Measurements from ENCODE around the gene PEPD. TPM values are rescaled to one million over a fixed set of nuclear protein-coding genes. Genes with fewer than 3 reads are reported as not detected.

The PEPD gene
- total RNA-seq, 4 donors from 2014 or later: 58.9 to 81.0 (median 70.7) TPM

- intact Hi-C loops (cut with DNase I; ENCODE audit: low total_unique reads): no loop called here
- DNase-seq (ENCODE audit: low spot score in 2 of 2): no peak
- TF ChIP-seq CTCF (IDR thresholded peaks at IDR 0.05) (no peak), POLR2A (IDR thresholded peaks at IDR 0.05) (no peak)
- 85 to 88% methylated on average over 11 of the region's 11 CpGs for WGBS, 2 donors
- no peak overlapping the region for H3K4me3 ChIP-seq (ENCODE audit: low read depth, poor library complexity, severe bottlenecking)
These were observed 11.0 kb downstream of the PEPD start for GRCh38 chr19:33510462-33511194.

- no peak for DNase-seq (ENCODE audit: low spot score in 2 of 2)
- no peak overlapping the region for H3K4me3 ChIP-seq (ENCODE audit: low read depth, poor library complexity, severe bottlenecking)
- TF ChIP-seq POLR2A (IDR thresholded peaks at IDR 0.05) (no peak), CTCF (IDR thresholded peaks at IDR 0.05) (no peak)
- intact Hi-C loops (cut with DNase I; ENCODE audit: low total_unique reads): no loop called here
- WGBS, 2 donors: 56 to 71% methylated on average over 11 to 14 of the region's 15 CpGs
These were observed 11.8 kb downstream of the PEPD start for GRCh38 chr19:33509774-33510173.

GRCh38 chr19:33508941-33509614 is 12.5 kb downstream of the PEPD start:
- TF ChIP-seq CTCF (IDR thresholded peaks at IDR 0.05): no peak
- no peak for TF ChIP-seq POLR2A (IDR thresholded peaks at IDR 0.05)
- no peak overlapping the region for H3K4me3 ChIP-seq (ENCODE audit: low read depth, poor library complexity, severe bottlenecking)
- DNase-seq (ENCODE audit: low spot score in 2 of 2): no peak
- 65 to 85% methylated on average over 12 of the region's 12 CpGs for WGBS, 2 donors
- intact Hi-C loops (cut with DNase I; ENCODE audit: low total_unique reads): no loop called here

- no peak for TF ChIP-seq CTCF (IDR thresholded peaks at IDR 0.05)
- no peak for TF ChIP-seq POLR2A (IDR thresholded peaks at IDR 0.05)
- H3K4me3 ChIP-seq (ENCODE audit: low read depth, poor library complexity, severe bottlenecking): no peak overlapping the region
- WGBS, 2 donors: 84 to 93% methylated on average over 9 to 11 of the region's 12 CpGs
- intact Hi-C loops (cut with DNase I; ENCODE audit: low total_unique reads): no loop called here
- no peak for DNase-seq (ENCODE audit: low spot score in 2 of 2)
These were observed 13.2 kb downstream of the PEPD start for GRCh38 chr19:33508431-33508830.

DNA sequence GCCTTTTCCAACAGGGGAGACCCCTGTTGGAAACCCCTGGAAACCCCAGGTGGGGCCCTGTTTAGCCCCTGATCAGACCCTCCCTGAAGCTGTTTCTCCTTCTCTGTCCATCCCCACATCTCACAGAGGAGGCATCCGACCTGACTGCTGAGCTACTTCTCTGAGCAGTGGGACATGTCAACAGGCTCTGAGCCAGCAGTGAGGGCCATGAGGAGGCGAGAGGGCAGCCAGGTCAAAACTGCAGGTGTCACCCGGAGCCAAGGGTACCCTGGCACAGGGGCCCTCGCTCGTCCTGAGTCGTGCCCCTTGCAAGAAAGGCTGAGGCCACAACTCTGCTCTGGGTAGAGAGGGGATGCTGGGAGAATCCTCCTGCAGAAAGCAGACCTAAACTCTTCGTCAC is 13.6 kb downstream of the PEPD start:
- no peak for DNase-seq (ENCODE audit: low spot score in 2 of 2)
- 92 to 95% methylated on average over 3 to 6 of the region's 7 CpGs for WGBS, 2 donors
- intact Hi-C loops (cut with DNase I; ENCODE audit: low total_unique reads): no loop called here

More for the DNA sequence above, 13.6 kb downstream of the PEPD start:
- no peak overlapping the region for H3K4me3 ChIP-seq (ENCODE audit: low read depth, poor library complexity, severe bottlenecking)
- TF ChIP-seq CTCF (IDR thresholded peaks at IDR 0.05) (no peak), POLR2A (IDR thresholded peaks at IDR 0.05) (no peak)
